ENCODE data around the gene C13orf42.
"Not testable (repeated sequence)": the region's sequence is repeated elsewhere in the genome, so short reads cannot be mapped to it uniquely, and the experiment has no call there.

Gene C13orf42

DNA sequence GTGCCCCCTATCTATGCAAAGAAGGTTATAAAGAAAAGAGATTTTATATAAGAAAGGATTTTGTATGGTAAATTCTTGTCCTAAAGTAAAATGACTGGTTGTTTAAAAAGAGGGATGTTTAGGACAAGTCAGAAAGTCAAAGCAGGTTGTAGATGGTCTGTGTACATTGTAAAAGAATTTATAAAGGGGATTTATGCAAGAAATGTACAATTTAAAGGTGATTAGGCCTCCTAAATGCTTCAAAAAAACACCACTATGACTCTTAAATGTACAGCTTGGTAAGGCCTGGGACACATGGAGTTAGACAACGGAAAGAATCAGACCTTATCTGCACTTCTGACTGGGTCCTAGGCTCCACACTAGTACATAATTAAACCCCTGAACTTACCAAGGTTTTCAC is 19.3 kb upstream of the C13orf42 start:
- TF ChIP-seq, protein P1, sequence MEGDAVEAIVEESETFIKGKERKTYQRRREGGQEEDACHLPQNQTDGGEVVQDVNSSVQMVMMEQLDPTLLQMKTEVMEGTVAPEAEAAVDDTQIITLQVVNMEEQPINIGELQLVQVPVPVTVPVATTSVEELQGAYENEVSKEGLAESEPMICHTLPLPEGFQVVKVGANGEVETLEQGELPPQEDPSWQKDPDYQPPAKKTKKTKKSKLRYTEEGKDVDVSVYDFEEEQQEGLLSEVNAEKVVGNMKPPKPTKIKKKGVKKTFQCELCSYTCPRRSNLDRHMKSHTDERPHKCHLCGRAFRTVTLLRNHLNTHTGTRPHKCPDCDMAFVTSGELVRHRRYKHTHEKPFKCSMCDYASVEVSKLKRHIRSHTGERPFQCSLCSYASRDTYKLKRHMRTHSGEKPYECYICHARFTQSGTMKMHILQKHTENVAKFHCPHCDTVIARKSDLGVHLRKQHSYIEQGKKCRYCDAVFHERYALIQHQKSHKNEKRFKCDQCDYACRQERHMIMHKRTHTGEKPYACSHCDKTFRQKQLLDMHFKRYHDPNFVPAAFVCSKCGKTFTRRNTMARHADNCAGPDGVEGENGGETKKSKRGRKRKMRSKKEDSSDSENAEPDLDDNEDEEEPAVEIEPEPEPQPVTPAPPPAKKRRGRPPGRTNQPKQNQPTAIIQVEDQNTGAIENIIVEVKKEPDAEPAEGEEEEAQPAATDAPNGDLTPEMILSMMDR (conservative IDR thresholded peaks at IDR 0.05; ENCODE audit: low read depth): no peak
- POLR2A ChIA-PET (ENCODE audit: low non-redundant PET): no interaction called here
- DNase-seq (ENCODE audit: low spot score): no peak
- H3K27ac ChIP-seq: no peak overlapping the region
- CTCF ChIA-PET: interaction anchor here (1.2 kb wide), 1 partner anchor 156 kb away, joined by 3 read pairs; no protein-coding TSS in a partner anchor

DNA sequence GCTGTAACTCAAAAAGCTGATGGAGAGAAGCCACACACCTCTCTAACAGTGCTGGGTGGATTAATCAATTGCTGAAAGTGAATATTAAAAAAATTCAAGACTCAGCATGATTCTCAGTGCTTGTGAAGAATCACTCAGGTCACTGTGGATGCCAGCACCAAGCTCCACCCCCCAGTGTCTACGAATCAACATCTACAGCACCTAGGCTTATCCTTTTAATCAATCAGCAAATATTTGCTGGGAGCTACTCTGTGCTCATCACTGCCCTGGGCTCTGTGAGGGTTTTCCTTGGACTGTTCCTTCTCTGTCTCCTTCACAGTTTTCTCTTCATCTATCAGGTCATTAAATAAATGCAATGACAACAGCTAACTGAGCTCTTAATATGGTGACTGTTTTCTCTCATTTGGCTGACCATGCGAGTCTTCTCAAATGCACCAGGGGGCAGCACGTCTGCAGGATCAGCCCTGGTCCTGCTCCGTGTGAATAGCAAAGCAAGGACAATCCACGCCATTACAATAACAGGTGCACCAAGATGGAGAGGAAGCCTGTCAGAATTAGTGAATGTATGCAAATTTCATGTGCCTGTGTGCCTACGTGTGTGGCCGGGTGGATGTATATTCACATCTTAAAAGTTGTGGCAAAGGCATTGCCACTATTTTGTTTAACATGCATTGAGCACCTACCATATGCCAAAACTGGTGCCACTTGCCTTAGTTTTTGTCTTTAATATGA is 14.6 kb upstream of the C13orf42 start:
- ChIA-PET POLR2A (ENCODE audit: low non-redundant PET) (no interaction called here), CTCF (interaction anchor here (0.5 to 3.1 kb wide), 14 partner anchors 13 to 1311 kb away, joined by 3 to 19 read pairs (median 4); no protein-coding TSS in a partner anchor)
- no peak overlapping the region for H3K27ac ChIP-seq
- TF ChIP-seq, protein P1 (conservative IDR thresholded peaks at IDR 0.05; ENCODE audit: low read depth): peak; percentile 67
- peak; percentile 45 for DNase-seq (ENCODE audit: low spot score)

DNA sequence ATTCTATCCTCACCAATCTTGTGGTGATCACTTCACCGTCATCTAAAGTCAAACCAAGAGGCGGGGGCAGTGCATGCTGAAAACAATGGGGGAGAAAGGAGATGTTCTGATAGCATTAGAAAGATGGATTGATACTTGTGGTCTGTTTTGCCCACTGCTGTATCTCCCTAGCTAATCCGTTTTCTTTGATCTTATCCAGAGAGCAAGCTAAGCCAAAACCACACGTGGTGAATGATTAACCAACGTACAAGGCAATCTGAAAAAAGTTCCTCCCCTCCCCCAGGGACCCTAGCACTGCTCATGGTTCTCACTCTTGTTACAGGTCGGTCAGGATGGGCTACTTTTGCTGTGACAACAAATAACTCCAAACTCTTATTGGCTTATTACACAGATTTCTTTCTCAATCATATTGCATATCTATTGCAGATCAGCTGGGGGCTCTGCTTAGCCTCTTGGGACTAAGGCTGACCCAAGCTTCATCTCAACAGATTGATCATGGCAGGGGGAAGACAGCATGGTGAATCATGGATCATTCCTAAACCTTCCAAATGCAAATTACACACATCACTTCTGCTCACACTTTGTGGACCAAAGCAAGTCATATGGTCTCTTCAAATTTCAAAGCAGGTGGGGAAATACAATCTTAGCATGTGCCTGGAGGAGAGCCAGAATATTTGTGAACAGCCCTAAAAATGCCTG is 11.9 kb upstream of the C13orf42 start:
- TF ChIP-seq, protein P1 (conservative IDR thresholded peaks at IDR 0.05; ENCODE audit: low read depth): no peak
- ChIA-PET CTCF (interaction anchor here (0.6 to 0.7 kb wide), 3 partner anchors 291 to 1437 kb away, joined by 6 to 7 read pairs (median 7); no protein-coding TSS in a partner anchor), POLR2A (ENCODE audit: low non-redundant PET) (no interaction called here)
- DNase-seq (ENCODE audit: low spot score): no peak
- H3K27ac ChIP-seq: no peak overlapping the region

DNA sequence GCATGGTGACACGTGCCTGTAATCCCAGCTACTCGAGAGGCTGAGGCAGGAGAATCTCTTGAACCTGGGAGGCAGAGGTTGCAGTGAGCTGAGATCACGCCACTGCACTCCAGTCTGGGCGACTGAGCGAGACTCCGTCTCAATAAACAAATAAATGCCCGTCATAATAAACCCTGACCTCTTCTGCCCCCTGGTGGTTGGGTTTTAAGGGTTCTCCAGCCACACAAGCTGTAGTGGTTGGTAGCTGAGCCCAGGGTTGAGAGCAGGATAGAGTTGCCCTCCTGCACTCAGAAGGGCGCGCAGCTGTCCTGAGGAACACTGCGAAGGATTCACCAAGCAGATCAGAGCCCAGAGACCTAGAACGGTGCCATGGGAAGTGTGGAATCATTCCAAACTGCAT is 9.8 kb upstream of the C13orf42 start:
- H3K27ac ChIP-seq; DNase-seq (ENCODE audit: low spot score); POLR2A ChIA-PET (ENCODE audit: low non-redundant PET): not testable (repeated sequence)
- CTCF ChIA-PET: interaction anchor here (0.6 to 1.0 kb wide), 5 partner anchors 9 to 188 kb away, joined by 3 to 6 read pairs (median 3); no protein-coding TSS in a partner anchor
- TF ChIP-seq, protein P1 (conservative IDR thresholded peaks at IDR 0.05; ENCODE audit: low read depth): peak; percentile 22; the same call in 1 of the 2 replicates

DNA sequence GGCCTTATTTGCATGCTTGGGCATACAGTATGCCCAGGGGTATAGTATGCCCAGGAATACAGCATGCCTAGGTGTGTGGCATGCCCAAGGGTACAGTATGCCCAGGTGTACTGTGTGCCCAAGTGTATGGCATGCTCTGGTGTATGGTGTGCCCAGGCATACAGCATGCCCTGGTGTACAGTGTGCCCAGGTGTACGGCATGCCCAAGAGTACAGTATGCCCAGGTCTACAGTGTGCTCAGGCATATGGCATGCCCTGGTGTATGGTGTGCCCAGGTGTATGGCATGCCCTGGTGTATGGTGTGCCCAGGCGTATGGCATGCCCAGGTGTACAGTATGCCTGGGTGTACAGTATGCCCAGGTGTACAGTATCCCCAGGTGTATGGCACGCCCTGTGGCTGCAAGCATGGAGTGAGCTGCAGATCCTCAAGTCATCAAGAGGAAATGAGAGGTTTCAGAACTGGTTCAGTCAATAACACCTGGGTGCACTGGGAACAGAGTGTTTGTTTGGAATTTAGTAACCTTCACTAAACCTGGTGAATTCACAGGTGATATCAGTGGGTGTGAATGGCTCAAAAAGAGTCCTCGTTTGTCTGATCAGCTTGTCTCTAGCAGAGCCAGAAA is 7.8 kb upstream of the C13orf42 start:
- POLR2A ChIA-PET (ENCODE audit: low non-redundant PET): no interaction called here
- CTCF ChIA-PET: no interaction called here
- TF ChIP-seq, protein P1 (conservative IDR thresholded peaks at IDR 0.05; ENCODE audit: low read depth): no peak
- DNase-seq (ENCODE audit: low spot score): no peak
- no peak overlapping the region for H3K27ac ChIP-seq

DNA sequence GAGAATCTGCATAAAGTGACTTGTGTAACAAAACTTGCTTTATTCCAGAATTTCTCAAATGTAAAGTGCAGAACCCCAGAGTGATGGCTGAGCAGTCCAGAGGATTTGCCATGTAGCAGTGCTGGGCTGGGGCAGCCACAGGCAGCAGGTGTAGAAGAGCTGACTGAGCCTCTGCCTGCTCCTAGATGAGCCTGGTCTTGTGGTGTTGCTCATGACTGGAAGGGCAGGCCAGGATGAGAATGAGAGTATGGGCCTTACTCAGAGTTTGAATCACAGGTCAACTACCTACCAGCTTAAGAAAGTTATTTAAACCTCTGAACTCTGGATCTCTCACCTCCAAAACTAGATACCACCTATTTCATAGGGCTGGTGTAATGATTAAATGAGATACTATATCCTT is 2.9 kb upstream of the C13orf42 start:
- no peak for DNase-seq (ENCODE audit: low spot score)
- TF ChIP-seq, protein P1 (conservative IDR thresholded peaks at IDR 0.05; ENCODE audit: low read depth): no peak
- ChIA-PET CTCF (interaction anchor here (1.0 kb wide), 1 partner anchor 9 kb away, joined by 3 read pairs; no protein-coding TSS in a partner anchor), POLR2A (ENCODE audit: low non-redundant PET) (no interaction called here)
- no peak overlapping the region for H3K27ac ChIP-seq
